Natural killer cell (primary cell): ENCODE data around the gene SNTA1. TPM values are rescaled to one million over a fixed set of nuclear protein-coding genes. Genes with fewer than 3 reads are reported as not detected.

Experiments used
- ATAC-seq, 3 donors: fragments of 150-1000 bp in 2 of 3; fragments of 200-7000 bp in 1 of 3; cut with Tn5 transposase; 1 replicate in 1 of 3; 2 replicates in 2 of 3; pipeline ENCODE4 v1.10.0; 2021; ENCODE audit warnings: mild to moderate bottlenecking in 2 of 3, moderate library complexity in 2 of 3
- DNase-seq, 2 donors: peaks; one replicate each; pipeline versions ENCODE4 v3.0.0 to v3.0.0-alpha.2; 2013 to 2021; ENCODE audit warnings: mixed read lengths in 1 of 2
- H3K27ac ChIP-seq: one replicate; pipeline ENCODE4 v1.5.1; 2013; ENCODE audit warnings: mild to moderate bottlenecking, low read length
- H3K27me3 ChIP-seq: one replicate; pipeline ENCODE4 v1.6.1; 2013; ENCODE audit warnings: low read length; ENCODE audit not compliant: control insufficient read depth, insufficient read depth
- H3K36me3 ChIP-seq: one replicate; pipeline ENCODE4 v1.6.1; 2013; ENCODE audit warnings: low read length; ENCODE audit not compliant: control insufficient read depth, insufficient read depth
- H3K4me1 ChIP-seq: one replicate; pipeline ENCODE4 v1.6.1; 2013; ENCODE audit warnings: low read length; ENCODE audit not compliant: control insufficient read depth, insufficient read depth
- H3K4me3 ChIP-seq: one replicate; pipeline ENCODE4 v1.5.1; 2013; ENCODE audit warnings: low read length
- H3K9me3 ChIP-seq: one replicate; pipeline ENCODE4 v1.6.1; 2013; ENCODE audit warnings: low read length; ENCODE audit not compliant: control insufficient read depth, insufficient read depth
- H3K27ac Mint-ChIP-seq, 2 donors: one replicate each; pipeline ENCODE4 v1.8.0; 2022; ENCODE audit warnings: mild to moderate bottlenecking in 2 of 2, mixed read lengths in 2 of 2, moderate library complexity in 1 of 2
- H3K27me3 Mint-ChIP-seq, 2 donors: one replicate each; pipeline ENCODE4 v1.8.0; 2022; ENCODE audit warnings: low read depth in 2 of 2, mixed read lengths in 2 of 2
- H3K36me3 Mint-ChIP-seq: one replicate; pipeline ENCODE4 v1.8.0; 2022; ENCODE audit warnings: mixed read lengths
- H3K4me1 Mint-ChIP-seq, 2 donors: one replicate each; pipeline ENCODE4 v1.8.0; 2022; ENCODE audit warnings: mixed read lengths in 2 of 2
- H3K4me3 Mint-ChIP-seq: one replicate; pipeline ENCODE4 v1.8.0; 2022; ENCODE audit warnings: mild to moderate bottlenecking, moderate library complexity, mixed read lengths
- H3K9me3 Mint-ChIP-seq, 2 donors: one replicate each; pipeline ENCODE4 v1.8.0; 2022; ENCODE audit warnings: mixed read lengths in 2 of 2
- CTCF ChIP-seq: fragments of 200-600 bp; IDR thresholded peaks from one replicate; pipeline ENCODE4 v1.8.0; 2022; ENCODE audit warnings: antibody characterized with exemption
- WGBS: methylation state at CpG from one replicate; pipeline ENCODE4 v1.1.7; 2013; ENCODE audit warnings: missing lambda C conversion rate; ENCODE audit not compliant: insufficient coverage; 5-methylcytosine and 5-hydroxymethylcytosine counted together
- intact Hi-C: fragments of 100-400 bp; cut with micrococcal nuclease; formaldehyde crosslinking; loops from one replicate; pipeline ENCODE4 v1.14.2; 2022
- total RNA-seq, 4 donors: library from RNA; stranded (reverse); fragments of 120-200 nt in 1 of 4; gene quantifications; one replicate each; pipeline versions ENCODE4 v1.2.3 to v1.2.4, GENCODE V29; 2013 to 2022

Gene SNTA1
- total RNA-seq, 3 donors from 2014 or later (not counting 1 experiment from before 2014, with no cell fraction given), result 1.2 to 2.4 (median 1.8) TPM

DNA sequence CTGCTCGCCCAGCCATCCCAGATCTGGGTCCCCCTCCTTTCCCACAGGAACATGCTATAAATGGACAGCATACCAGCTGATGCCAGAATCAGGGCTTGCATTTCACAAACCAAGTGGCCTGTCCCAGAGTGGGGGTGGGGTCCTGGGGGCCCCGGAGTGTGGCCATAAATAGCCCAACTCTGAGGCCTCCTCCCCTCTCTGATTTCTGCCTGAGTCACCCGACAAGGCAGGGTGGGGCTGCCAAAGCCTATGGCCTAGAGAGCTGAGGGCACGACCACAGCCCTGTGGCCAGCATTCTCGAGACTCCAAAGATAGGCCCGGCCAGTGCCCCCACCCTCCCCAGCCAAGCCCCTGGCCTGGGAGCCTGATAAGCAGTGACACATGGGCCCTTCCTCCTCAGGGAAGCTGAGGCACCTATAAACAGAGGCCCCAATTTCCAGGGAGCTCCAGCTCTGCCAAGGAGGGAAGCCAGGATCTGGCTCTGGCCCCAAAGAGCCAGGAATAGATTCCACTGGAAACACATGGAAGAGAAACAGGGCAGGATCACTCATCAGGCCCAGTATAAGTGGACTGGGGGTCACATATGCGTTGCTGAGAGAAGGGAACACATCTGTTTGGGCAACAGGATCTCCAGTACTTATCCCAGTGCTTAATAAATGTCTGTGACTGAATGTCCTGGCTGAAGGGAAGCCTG is 20.3 kb downstream of the SNTA1 start:
- Histone ChIP-seq H3K27me3 (no peaks in the 10 kb centered on the region), H3K4me1 (no peaks in the 10 kb centered on the region), H3K27ac (no peak overlapping the region), H3K36me3 (no peaks in the 10 kb centered on the region), H3K9me3 (no peaks in the 10 kb centered on the region), H3K4me3 (no peak overlapping the region)
- H3K27me3 Mint-ChIP-seq, result no peaks in the 10 kb centered on the region
- ATAC-seq (no peak), DNase-seq (no peak)
- H3K4me1 Mint-ChIP-seq, result peaks cover 0 to under 1% of the 10 kb centered on the region in 2 donors
- no peaks in the 10 kb centered on the region for H3K36me3 Mint-ChIP-seq
- TF ChIP-seq CTCF, result no peak
- no peak overlapping the region for H3K27ac Mint-ChIP-seq
- no peak overlapping the region for H3K4me3 Mint-ChIP-seq
- intact Hi-C loops, result no loop called here
- WGBS, result 59% methylated on average over 7 of the region's 7 CpGs
- H3K9me3 Mint-ChIP-seq, result no peaks in the 10 kb centered on the region

DNA sequence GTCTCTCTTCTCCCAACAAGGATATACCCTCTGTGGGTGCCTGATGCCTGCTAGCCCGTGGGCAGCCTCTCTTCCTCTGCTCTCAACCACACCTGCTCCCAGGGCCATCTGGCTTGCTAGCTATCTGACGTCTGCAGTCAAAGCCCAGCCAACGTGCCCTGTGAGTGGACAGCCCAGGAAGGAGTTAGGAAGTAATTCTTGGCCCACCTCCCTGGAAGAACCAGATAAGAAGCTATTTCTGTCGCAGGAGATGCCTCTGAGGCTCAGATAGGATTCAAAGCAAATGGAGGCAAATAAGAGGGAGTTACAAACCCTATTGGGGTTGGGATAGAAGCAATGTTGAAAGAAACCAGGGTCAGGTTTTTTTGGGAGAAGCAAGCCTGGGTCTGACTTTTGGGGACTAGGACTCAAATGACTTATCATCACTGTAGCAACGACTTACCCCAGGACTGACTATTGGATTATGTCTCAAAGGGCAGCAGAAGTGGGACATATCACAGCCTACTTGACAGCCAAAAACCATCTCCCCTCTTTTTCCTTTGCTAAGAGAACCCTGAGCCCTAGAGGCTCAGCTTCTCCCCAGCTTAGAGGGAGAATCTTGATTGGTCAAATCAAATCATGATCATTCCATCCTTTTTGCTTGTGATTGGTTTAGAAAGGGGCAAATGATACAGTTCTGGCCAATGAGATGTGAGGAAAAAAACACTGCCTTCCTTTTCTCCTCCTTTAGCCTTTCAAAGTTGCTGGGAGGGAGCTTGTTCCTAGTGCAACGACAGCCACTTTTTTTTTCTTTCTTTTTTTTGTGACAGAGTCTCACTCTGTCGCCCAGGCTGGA is 24.2 kb downstream of the SNTA1 start:
- intact Hi-C loops, result no loop called here
- H3K9me3 Mint-ChIP-seq, result no peaks in the 10 kb centered on the region
- 71% methylated on average over 7 of the region's 7 CpGs for WGBS

DNA sequence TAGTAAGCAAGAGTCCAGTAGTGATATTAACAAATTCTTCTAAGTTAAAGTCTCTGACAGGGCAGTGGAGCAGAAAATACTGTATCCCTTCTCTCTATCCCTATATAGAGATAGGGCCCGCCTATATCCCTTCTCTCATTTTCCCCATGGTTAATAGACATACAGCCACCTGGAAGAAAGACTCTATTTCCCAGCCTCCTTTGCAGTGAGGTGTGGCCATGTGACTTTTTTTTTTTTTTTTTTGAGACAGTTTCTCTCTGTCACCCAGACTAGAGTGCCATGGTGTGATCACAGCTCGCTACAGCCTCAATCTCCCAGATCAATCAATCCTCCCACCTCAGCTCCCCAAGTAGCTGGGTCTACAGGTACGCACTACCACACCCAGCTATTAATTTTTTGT is 25.5 kb downstream of the SNTA1 start:
- 88% methylated on average over 1 of the region's 3 CpGs for WGBS
- ATAC-seq (no peak), DNase-seq (no peak)
- H3K9me3 Mint-ChIP-seq, result no peaks in the 10 kb centered on the region
- no peaks in the 10 kb centered on the region for H3K36me3 Mint-ChIP-seq
- Histone ChIP-seq H3K27me3 (no peaks in the 10 kb centered on the region), H3K9me3 (no peaks in the 10 kb centered on the region), H3K36me3 (no peaks in the 10 kb centered on the region), H3K4me3 (no peak overlapping the region), H3K4me1 (no peaks in the 10 kb centered on the region), H3K27ac (no peak overlapping the region)
- no peaks in the 10 kb centered on the region for H3K27me3 Mint-ChIP-seq
- TF ChIP-seq CTCF, result no peak
- peaks cover 0 to 5% of the 10 kb centered on the region in 2 donors for H3K4me1 Mint-ChIP-seq
- intact Hi-C loops, result no loop called here
- no peak overlapping the region for H3K4me3 Mint-ChIP-seq
- no peak overlapping the region for H3K27ac Mint-ChIP-seq

More for the DNA sequence above, 24.2 kb downstream of the SNTA1 start:
- H3K4me3 Mint-ChIP-seq, result no peak overlapping the region
- peaks cover 0 to 5% of the 10 kb centered on the region in 2 donors for H3K4me1 Mint-ChIP-seq
- no peak for DNase-seq
- no peaks in the 10 kb centered on the region for H3K27me3 ChIP-seq
- no peaks in the 10 kb centered on the region for H3K36me3 Mint-ChIP-seq
- no peaks in the 10 kb centered on the region for H3K27me3 Mint-ChIP-seq
- ATAC-seq, result no peak
- no peaks in the 10 kb centered on the region for H3K36me3 ChIP-seq
- H3K4me1 ChIP-seq, result no peaks in the 10 kb centered on the region
- no peaks in the 10 kb centered on the region for H3K9me3 ChIP-seq
- no peak overlapping the region for H3K27ac Mint-ChIP-seq
- H3K4me3 ChIP-seq, result no peak overlapping the region
- TF ChIP-seq CTCF, result no peak
- H3K27ac ChIP-seq, result no peak overlapping the region
